ENCODE data around the gene MKRN2OS. TPM values are rescaled to one million over a fixed set of nuclear protein-coding genes. Genes with fewer than 3 reads are reported as not detected.

MKRN2OS gene
- total RNA-seq, 1 donor from 2014 or later = not detected

DNA sequence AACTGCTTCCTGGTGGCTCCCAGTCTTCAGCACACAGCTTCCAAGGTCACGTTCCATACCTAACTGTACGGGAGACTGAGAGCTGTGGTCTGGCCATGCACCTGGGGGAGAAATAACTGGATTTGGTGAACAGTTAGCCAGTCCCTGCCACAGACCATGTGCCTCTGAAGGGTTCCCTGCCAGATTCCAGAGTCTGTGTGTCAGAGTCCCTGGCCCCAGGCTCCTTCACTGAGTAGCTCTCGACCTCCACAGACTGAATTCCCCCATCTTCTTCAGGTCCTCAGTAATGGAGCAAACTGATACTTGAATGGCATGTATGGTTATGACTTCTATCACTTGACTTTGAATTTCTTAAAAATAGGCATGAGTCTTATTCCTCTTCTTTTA is 17.5 kb downstream of the MKRN2OS start:
- Mint-ChIP-seq H3K4me3 (ENCODE audit: unreplicated experiment) (no peak overlapping the region), H3K36me3 (ENCODE audit: low read depth, unreplicated experiment) (peaks cover 8% of the 10 kb centered on the region), H3K27ac (ENCODE audit: unreplicated experiment) (no peak overlapping the region), H3K9me3 (ENCODE audit: unreplicated experiment) (no peaks in the 10 kb centered on the region), H3K27me3 (ENCODE audit: unreplicated experiment) (peaks cover 3% of the 10 kb centered on the region), H3K4me1 (ENCODE audit: unreplicated experiment) (no peaks in the 10 kb centered on the region)
- TF ChIP-seq, protein P1, sequence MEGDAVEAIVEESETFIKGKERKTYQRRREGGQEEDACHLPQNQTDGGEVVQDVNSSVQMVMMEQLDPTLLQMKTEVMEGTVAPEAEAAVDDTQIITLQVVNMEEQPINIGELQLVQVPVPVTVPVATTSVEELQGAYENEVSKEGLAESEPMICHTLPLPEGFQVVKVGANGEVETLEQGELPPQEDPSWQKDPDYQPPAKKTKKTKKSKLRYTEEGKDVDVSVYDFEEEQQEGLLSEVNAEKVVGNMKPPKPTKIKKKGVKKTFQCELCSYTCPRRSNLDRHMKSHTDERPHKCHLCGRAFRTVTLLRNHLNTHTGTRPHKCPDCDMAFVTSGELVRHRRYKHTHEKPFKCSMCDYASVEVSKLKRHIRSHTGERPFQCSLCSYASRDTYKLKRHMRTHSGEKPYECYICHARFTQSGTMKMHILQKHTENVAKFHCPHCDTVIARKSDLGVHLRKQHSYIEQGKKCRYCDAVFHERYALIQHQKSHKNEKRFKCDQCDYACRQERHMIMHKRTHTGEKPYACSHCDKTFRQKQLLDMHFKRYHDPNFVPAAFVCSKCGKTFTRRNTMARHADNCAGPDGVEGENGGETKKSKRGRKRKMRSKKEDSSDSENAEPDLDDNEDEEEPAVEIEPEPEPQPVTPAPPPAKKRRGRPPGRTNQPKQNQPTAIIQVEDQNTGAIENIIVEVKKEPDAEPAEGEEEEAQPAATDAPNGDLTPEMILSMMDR (IDR thresholded peaks at IDR 0.05; ENCODE audit: unreplicated experiment) = no peak
- no peak for DNase-seq (ENCODE audit: low spot score)

DNA sequence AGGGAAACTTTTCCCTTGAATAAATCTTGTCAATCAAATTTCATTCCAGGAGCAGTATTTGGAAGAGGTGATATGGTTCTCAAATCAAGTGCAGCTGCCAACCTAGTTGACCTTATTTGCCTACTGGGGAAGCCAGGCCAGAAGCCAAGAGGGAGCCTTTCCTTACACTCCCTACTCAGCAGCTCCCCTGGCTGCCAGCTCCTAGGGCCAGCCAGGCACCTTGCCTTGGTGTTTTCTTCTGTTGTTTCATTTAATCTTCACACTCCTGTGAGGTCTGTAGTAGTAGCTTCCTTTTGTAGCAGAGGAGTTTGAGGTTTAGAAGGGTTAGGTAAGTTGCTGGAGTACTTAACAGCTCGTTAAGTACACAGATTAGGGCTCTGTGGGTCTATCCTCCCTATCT is 22.6 kb downstream of the MKRN2OS start:
- Mint-ChIP-seq H3K36me3 (ENCODE audit: low read depth, unreplicated experiment) (peaks cover 5% of the 10 kb centered on the region), H3K4me3 (ENCODE audit: unreplicated experiment) (no peak overlapping the region), H3K4me1 (ENCODE audit: unreplicated experiment) (no peaks in the 10 kb centered on the region), H3K9me3 (ENCODE audit: unreplicated experiment) (no peaks in the 10 kb centered on the region), H3K27ac (ENCODE audit: unreplicated experiment) (no peak overlapping the region), H3K27me3 (ENCODE audit: unreplicated experiment) (no peaks in the 10 kb centered on the region)
- no peak for DNase-seq (ENCODE audit: low spot score)
- TF ChIP-seq, protein P1 (IDR thresholded peaks at IDR 0.05; ENCODE audit: unreplicated experiment) = no peak

DNA sequence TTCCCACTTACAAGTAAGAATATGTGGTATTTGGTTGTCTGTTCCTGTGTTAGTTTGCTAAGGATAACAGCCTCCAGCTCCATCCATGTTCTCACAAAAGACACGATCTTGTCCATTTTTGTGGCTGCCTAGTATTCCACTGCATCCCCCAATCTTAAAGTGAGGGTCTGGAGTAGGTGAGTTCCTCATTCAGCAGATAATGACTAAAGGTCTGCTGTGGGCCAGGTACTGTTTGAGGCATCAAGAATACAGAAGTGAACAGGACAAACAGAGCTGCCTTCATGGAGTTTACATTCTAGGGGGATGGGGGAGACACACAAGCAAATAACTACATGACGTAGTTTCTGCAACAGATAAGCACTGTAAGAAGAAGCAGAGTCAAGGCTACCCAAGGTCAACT is 24.3 kb downstream of the MKRN2OS start:
- H3K27ac Mint-ChIP-seq (ENCODE audit: unreplicated experiment) = no peak overlapping the region
- peaks cover 5% of the 10 kb centered on the region for H3K36me3 Mint-ChIP-seq (ENCODE audit: low read depth, unreplicated experiment)
- TF ChIP-seq, protein P1 (IDR thresholded peaks at IDR 0.05; ENCODE audit: unreplicated experiment) = no peak
- DNase-seq (ENCODE audit: low spot score) = no peak
- no peaks in the 10 kb centered on the region for H3K4me1 Mint-ChIP-seq (ENCODE audit: unreplicated experiment)
- H3K27me3 Mint-ChIP-seq (ENCODE audit: unreplicated experiment) = no peaks in the 10 kb centered on the region
- no peak overlapping the region for H3K4me3 Mint-ChIP-seq (ENCODE audit: unreplicated experiment)
- no peaks in the 10 kb centered on the region for H3K9me3 Mint-ChIP-seq (ENCODE audit: unreplicated experiment)

DNA sequence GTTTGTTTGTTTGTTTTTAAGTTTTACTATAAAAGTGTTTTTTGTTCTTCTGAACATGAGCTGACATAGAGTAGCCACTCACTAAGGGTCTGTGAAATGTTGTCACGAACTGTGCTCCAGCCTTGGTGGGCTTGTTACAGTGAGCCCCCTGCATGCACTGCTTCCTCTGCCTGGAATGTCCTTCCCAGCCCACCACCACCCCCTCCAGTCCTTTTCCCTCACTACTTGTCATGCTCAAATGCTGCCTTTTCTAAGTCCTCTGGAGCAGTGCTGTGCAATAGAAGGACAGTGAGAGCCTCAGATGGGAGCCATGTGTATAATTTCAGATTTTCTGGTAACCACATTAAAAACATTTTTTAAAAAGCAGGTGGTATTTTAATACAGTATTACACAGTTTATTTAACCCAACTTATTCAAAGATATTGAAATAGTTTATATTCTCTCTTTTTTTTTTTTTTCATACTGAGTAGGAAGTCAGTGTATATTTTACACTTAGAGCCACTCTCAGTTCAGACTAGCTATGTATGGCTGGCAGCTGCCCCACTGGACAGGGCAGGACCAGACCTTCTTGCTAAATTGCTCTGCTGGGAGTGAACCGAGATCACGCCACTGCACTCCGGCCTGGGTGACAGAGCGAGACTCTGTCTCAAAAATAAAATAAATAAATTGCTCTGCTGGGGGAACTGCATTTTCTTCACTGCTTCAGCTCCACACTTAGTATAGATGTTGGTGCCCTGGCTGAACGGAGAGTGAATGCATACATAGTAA is 26.9 kb downstream of the MKRN2OS start:
- no peak overlapping the region for H3K27ac Mint-ChIP-seq (ENCODE audit: unreplicated experiment)
- no peak for DNase-seq (ENCODE audit: low spot score)
- TF ChIP-seq, protein P1 (IDR thresholded peaks at IDR 0.05; ENCODE audit: unreplicated experiment) = no peak
- H3K4me3 Mint-ChIP-seq (ENCODE audit: unreplicated experiment) = no peak overlapping the region
- H3K4me1 Mint-ChIP-seq (ENCODE audit: unreplicated experiment) = no peaks in the 10 kb centered on the region
- peaks cover 5% of the 10 kb centered on the region for H3K36me3 Mint-ChIP-seq (ENCODE audit: low read depth, unreplicated experiment)
- H3K27me3 Mint-ChIP-seq (ENCODE audit: unreplicated experiment) = no peaks in the 10 kb centered on the region
- H3K9me3 Mint-ChIP-seq (ENCODE audit: unreplicated experiment) = no peaks in the 10 kb centered on the region

DNA sequence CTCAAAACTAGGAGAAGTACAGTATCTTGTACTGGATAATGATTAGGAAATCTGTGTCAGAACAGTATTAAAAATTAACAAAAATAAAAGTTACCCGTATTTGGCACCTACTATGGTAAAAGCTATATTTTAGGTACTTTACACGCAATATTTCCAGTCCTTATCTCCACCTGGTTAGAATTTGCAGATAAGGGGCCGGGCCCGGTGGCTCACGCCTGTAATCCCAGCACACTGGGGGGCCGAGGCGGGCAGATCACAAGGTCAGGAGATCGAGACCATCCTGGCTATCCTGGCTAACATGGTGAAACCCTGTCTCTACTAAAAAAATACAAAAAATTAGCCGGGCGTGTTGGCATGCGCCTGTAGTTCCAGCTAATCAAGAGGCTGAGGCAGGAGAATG is 28.4 kb downstream of the MKRN2OS start:
- Mint-ChIP-seq H3K36me3 (ENCODE audit: low read depth, unreplicated experiment) (peaks cover 5% of the 10 kb centered on the region), H3K27me3 (ENCODE audit: unreplicated experiment) (no peaks in the 10 kb centered on the region), H3K27ac (ENCODE audit: unreplicated experiment) (no peak overlapping the region), H3K4me1 (ENCODE audit: unreplicated experiment) (no peaks in the 10 kb centered on the region), H3K9me3 (ENCODE audit: unreplicated experiment) (no peaks in the 10 kb centered on the region), H3K4me3 (ENCODE audit: unreplicated experiment) (no peak overlapping the region)
- no peak for DNase-seq (ENCODE audit: low spot score)
- TF ChIP-seq, protein P1 (IDR thresholded peaks at IDR 0.05; ENCODE audit: unreplicated experiment) = no peak

Measured in endothelial cell (in vitro differentiated cells).